Measurements from ENCODE around the gene FXYD2.

FXYD2 gene

DNA sequence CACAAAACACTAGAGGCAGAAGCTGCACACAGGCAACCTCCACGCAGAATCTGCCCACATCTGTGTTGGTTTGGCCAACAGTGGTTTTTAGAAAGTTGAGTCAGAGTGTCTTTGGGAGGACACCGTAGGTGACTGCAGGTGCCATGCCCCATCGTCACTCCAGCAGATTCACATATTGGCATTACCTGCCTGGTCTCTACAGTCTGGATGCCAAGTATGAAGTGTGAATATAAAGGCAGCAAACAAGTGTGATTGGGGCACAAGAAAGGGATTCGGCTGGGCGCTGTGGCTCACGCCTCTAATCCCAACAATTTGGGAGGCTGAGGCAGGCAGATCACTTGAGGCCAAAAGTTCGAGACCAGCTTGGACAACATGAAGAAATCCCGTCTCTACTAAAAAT lies 11.0 kb upstream of the FXYD2 start:
- DNase-seq (ENCODE audit: low spot score) = no peak

DNA sequence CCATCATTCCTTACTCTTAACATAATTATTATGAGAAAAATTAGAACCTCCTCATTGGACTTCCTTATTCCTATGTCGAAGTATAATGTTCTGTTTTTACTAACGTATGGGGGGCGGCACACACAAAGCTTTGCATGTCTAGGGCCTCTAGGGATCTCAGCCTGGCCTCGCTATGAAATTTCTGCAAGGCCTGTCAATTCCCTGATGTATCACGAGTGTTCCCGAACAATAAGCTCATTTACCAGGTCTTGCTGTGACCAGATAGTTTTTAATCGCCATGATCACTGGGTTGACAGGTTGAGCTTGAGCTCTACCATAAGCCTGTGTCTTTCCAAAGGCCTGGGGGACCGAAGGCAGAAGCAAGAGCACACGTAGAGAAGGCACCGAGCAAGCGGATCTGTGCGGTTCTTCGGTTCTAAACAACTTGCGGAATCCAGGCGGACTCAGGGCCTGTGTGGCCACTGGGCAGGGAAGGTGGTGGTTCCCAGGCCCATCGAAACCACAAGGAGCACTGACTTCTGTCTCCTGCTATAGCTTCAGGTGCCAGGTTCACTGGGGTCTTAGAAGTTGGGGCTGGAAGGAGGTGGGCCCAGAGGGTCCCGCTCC lies 10.4 kb upstream of the FXYD2 start:
- no peak for DNase-seq (ENCODE audit: low spot score)

DNA sequence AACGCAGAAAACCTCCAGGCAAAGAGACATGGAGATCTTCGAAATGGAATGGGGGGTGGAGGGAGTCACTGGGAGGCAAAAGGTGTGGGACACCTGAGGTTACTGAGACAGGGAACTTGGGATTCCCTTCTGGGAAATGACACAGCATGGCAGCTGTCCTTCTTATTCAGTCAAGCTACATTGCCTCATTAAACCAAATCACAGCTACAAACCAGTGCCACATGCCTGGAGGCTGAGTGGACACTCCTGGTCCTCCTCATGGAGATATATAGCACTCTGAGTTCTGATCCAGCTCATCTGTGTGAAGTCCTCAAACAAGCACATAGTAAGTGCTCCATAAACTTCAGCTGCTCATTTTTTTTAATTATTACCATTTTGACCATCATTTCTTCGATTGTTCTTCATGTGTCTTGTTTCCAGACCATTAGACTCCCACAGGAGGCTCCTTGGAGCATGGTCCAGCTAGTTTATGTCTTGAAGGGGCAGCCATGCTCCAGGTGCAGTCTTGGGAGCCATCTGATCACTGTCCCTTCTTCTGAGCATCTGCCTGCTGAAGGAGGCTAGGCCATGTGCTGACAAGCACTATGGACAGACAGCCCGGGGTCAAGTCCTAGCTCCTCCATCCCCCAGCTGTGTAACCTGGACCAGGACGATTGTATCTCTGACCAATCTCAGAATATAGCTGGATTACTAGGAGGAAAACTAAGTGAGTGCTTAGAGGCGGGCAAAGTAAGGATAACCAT lies 9.7 kb upstream of the FXYD2 start:
- DNase-seq (ENCODE audit: low spot score) = no peak

DNA sequence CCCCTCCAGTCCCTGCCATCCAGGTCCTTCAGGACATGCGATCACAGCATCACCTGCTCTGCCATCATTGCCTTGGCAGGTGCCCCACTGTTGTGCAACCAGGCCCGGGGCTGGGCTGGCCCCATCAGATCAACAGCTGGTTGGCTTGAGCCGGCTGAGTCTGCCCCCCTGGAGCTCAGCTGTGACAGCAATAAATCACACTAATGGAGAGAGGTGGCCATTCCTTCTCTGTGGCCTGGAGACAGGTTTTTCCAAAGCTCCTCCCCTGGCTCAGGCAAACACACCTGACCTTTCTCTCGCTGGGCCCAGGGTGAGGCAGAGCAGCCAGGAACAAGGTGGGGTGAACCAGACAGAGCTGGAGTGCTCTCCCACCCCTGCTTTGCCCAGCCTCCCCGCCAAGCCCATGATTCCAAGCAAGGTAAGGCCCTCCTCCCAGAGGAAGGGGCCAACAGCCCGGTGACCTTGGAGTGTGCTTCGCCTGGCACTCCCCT lies 8.9 kb upstream of the FXYD2 start:
- DNase-seq (ENCODE audit: low spot score) = no peak

DNA sequence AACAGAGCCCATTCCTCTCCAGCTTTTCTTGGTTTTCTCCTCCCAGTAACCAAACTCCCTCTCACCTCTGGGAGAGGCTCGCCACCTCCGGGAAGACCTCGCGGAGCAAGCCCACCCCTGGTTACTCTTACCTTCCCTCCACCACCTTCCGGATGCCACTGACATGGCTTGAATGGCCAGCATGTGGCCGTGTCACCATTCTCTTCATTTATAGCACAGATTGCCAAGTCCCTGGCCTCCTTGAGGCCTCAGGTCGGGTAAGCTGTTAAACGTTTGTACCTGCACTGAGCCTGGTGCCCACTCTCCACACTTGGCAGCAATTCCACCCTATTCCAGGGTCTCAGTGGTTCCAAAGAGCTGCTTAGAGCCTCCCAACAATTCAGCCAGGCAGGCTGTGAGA lies 8.0 kb upstream of the FXYD2 start:
- no peak for DNase-seq (ENCODE audit: low spot score)

DNA sequence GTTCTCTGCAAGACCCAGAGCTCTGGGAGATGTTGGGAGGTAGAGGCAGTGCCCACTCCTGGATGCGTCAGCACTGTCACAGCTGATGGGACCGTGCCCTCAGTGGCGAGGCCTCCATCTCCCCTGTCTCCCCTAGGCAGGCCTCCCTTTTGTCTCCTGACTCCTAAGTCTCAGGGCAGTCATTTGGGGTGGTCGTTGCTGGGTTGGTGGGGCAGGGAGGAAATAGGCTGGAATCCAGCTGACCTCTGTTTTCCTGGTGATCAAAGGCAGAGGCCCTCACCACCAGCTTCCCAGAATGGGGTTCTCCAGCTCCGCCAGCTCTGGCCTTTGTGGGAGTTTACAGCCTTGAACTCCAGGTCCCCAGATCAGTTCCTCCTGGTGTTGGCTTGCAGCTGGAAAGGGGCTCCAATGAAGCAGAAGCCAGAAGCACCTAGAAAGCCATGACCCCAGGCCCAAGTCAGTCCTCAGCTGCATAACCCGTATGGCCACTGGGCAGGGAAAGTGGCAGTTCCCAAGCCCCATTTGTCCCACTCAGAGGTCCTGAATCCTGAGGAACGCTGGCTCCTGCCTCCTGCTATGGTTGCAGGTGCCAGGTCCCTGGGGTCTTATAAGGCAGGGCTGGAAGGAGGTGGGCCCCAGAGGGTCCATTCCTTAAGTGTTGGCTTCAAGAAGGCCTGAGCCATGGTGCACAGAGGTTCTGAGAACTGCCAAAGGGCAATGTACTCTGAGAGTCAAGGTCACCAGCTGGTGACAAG lies 7.3 kb upstream of the FXYD2 start:
- DNase-seq (ENCODE audit: low spot score) = no peak

DNA sequence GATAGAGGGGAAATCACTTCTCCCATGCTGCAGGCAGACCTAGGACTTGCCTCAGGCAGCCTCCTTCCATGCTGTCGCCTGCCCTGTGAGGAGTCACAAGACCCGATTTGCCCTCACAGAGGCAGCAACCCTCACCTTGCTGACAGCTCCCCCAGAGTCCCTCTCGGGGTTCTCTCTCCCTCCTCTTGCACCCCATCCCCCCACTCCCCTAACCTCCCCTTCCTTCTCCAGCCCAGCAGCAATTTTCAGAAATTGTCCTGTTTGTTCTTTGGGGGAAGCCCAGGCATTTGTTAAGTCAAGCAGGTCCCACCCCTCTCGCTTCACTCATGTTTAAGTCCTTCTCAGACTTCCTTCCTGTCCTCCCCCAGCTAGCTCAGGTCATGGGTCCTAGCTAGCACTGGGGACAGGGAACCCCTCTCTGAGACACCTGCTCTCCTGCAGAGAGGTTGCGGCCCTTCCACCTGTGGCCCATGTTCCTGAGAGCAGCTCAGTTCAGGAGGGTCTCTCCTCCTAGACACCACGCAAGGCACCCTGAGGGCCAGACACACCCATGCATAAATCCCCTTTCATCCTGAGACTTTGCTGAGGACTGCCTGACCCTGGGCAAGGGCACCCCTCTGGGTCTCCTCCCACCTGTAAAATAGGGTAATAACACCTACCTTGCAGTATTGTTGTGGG lies 6.3 kb upstream of the FXYD2 start:
- no peak for DNase-seq (ENCODE audit: low spot score)

DNA sequence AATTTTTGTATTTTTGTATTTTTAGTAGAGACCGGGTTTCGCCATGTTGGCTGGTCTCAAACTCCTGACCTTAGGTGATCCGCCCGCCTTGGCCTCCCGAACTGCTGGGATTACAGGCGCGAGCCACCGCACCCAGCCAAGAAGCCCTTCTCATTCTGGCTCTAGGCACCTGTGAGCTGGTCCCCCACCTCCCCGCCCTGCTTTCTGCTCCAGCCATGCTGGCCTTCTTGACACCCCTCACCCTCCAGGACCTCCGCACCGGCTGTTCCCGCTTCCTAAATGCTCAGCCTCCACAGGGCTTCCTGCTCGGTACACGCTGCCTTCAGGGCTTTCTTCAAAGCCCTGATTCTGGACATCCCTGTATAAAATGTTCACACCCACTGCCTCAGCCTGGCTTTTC lies 5.5 kb upstream of the FXYD2 start:
- no peak for DNase-seq (ENCODE audit: low spot score)

DNA sequence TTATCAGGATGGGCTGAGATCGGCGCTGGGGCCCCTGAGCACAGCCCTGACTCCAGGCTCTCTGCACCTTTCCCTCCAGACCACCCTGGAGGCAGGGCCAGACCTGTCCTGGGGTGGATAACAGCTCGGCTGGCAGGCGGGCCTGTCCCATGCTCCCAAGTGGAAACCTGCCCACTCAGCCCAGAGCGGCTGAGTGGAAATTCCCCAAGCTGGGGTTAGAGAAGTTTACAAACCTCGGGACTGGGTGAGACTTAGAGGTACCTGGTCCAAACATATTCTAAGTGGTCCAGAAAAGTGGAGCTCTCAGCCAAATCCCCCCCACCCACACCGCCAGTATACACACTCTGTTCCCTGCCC lies 4.8 kb upstream of the FXYD2 start:
- DNase-seq (ENCODE audit: low spot score) = no peak

DNA sequence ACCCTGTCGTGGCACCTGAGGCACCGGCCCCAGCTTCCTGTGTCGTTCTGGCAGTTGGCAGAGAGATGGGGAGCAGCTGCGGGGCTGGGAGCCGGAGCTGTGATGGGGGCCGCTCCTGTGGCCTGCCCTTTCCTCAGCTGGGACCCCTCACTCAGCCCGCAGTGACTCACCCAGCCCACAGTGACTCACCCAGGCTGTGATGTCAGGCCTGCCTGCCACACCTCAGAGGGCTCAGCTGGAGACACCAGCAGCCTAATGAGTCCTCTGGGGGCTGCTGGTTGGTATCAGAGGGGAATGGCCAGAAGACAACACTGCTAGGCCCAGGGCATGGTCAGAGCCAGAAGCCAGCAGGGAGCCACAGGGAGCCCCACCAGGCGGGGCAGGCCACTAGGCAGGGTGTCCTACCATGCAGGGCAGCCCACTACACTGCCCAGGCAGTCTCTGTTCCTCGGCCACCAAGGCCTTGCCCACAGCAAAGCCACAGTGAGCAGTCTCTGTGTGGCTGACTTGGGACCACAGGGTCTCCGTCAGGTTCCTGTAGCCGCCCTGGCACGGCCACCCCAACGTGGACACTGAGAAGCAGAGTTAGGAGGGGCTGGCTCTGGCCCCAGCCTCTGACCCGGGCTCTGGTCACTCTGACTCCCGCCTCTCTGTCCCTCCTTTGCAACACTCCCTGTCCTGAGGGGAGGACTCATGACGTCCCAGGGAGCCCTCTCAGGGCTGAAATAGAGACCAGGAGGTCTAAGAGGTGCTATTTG lies 4.2 kb upstream of the FXYD2 start:
- no peak for DNase-seq (ENCODE audit: low spot score)

DNA sequence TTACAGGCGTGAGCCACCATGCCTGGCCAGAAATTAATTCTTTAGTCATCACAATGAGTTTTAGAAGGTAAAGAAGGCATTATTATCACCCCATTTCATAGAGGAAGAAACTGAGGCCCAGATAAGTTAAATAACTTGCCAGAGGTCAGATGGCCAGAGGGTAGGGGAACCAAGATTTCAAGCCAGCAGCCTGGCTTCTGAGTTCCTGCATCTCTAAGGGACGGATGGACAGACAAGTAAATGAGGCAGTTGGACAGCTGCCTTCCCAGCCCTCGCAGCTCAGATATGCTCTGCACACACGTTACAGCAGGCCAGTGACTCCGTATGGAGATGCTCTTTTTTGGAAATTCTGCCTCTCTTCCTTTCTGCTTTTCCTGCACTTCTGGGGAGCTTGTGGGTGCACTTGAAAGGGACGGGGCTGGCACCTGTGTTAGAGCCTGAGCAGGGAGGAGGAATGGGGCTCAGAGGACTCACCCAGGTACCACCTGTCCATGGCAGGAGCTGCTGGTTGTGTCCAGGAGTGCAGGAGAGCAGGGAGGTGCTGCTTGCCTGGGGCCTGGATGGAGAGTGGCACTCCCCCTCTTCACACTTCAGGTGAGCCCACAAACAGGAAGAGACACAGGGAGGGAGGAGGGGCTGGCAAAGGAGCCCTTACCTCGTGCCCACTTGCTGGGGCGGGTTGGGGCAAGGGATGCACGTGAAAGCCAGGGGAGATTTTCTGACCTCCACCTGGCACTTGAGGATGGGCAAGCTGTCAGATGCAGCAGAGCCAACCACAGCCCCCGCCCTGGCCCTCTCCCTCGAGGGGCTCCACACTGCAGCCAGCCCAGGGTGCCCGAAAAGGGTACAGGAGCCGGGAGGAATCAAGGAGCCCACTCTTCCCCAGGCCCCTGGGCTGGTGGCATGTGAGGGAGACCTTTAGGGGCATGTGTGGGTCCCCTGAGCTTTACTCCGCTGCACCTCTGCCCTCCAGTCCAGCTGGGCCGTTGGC lies 3.3 kb upstream of the FXYD2 start:
- DNase-seq (ENCODE audit: low spot score) = no peak

DNA sequence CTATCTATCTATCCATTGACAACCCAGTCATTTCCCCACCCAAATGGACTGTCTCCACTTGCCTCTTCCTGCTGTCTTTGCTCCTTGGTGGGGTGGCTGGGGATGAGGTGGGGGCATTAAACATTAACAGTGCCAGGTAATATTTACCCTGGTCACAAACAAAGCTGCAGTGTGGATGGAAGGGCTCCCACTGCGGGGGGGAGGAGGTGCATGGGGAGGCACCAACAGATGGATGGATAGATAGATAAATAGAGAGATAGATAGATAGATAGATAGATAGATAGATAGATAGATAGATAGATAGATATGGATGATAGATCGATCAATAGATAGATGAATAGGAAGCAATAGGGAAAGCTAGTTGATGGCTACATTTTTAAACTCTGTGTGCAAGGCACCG lies 2.3 kb upstream of the FXYD2 start:
- no peak for DNase-seq (ENCODE audit: low spot score)

DNA sequence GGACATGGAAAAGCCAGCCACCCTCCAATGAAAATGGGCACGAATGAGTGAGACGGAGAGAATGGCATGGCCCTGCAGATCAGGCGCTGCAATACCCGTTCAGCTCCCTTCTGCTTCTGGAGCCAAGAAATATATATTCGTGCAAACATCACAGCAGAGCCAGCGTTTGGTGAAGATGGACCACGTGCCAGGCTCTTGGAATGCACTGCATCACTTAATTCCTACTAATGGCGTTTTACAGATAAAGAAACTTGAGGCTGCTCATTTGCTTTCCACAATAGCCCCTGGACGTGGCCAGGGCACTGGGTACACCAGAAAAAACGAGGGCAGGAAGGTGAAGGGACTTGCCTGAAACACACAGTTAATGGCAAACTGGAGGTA lies 1.6 kb upstream of the FXYD2 start:
- no peak for DNase-seq (ENCODE audit: low spot score)

DNA sequence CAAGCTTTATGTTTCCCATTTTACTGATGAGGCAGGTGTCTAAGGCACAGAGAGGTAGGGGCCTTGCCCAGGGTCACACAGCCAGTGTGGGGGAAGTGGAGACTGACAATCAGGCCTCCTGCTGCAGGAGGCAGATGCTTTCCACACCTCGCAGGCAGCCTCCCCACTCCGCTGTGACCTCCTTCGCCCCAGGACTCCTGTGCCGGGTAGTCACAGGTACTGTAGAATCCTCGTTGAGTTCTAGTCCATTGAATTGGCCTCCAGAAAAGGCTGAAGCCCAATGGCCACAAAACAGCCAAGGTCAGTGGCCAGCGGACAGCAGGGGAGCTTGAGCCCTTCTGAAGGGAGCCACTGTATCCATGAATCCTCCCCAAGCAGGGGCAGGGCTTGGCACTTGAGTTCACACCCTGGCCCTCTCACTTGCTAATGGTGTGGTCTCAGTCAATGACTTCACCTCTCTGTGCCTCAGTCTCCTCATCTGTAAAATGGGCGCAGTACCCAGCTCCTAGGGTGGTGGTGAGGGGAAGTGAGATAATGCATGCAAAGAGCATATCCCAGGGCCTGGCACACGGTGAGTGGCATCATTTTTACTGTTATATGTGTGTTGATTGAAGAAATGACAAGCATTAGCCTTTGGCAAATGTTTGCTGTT lies 1.1 kb upstream of the FXYD2 start:
- no peak for DNase-seq (ENCODE audit: low spot score)

DNA sequence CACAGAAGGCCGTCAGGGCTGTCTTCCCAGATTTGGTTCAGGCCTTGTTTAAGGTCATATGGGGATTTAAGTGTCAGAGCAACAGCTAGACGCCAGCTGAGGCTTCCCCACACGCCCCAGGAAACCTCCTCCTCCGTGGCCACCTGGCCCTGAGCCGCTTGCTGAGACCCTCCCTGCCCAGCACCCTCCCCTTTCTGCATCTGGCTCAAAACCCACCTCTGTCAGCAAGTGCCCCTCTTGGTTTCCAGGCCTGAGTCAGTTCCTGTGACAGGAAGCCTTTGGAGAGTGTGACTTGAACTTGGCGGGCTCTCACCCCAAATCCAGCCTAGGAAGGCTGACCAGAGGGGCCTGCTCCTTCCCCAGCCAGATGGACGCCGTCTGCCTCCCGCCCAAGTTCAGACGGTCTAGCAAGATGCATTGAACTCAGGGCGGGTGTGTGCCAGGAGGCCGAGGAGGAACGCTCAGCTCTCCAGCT lies 561 bp downstream of the FXYD2 start:
- DNase-seq (ENCODE audit: low spot score) = no peak

DNA sequence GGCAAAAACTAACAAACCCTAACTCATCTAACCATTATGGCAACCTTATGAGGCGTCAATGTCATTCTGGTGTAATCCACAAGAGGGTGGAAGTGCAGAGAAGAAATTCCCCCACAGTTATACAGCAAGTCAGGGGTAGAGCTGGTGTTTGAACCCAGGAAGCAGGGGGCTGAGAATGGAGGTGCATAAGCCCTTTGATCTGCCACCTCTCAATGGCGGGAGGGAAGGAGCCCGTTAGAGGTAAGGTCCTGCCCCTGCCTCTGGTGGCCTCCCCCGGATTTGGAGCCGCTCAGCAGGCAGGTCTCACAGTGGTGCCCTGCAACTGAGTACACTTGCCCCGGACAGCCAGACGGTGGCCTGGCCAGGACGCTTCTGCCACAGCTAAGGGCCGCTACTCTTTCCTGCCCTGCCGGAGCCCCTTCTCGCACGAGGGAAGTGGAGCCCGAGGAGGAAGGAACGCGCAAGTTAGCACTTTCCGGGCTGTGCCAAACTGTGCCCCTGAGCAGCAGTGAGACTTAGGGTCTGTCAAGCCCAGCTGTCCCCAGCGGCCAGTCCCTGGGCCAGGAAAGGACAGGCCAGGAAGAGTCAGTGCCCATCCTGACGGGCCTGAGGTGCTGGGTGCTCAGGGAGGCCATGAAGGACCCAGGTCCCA lies 1.1 kb downstream of the FXYD2 start:
- DNase-seq (ENCODE audit: low spot score) = no peak

DNA sequence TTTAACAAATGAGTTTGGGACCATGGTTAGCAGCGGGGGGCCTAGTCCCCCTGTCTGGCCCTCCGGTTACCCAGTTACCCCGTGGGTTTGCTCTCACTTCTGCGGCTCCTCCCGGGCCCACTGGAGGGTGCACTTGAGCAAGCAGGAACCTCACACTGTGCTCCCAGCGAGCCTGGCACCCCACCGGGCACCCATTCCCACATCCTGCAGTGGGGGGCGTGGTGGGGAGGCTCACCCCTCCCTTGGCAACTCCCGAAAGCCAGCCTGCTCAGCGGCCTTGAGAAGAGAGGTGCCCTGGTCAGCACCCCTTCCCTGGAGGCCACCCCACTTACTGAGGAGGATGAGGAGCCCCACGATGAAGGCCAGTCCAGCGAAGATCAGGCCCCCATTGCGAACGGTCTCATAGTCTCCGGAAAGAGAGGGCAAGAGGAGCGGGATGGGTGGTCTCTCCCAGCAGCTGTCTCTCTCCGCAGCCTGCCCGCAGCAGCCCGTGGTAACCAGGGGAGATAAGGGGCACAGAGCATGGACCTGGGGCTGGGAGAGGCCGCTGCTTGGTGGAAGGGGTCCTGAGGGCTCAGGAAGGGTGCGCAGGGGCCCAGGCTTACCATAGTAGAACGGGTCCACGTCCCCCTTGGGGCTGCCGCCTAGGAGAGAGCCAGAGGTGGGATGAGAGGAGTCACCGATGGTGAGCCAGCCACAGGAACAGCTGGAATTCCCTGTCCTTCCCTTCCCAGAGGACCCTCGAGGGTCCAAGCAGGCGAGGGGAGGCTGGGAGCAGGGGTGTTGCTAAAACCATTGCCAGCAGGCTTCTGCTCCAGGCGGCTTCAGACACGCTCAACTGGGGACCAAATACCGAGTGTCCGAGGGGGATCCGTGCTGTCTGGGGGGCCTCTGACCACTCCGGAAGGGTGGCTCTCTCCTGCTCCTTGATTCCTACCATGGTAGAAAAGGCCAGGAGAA lies 2.2 kb downstream of the FXYD2 start:
- DNase-seq (ENCODE audit: low spot score) = no peak

DNA sequence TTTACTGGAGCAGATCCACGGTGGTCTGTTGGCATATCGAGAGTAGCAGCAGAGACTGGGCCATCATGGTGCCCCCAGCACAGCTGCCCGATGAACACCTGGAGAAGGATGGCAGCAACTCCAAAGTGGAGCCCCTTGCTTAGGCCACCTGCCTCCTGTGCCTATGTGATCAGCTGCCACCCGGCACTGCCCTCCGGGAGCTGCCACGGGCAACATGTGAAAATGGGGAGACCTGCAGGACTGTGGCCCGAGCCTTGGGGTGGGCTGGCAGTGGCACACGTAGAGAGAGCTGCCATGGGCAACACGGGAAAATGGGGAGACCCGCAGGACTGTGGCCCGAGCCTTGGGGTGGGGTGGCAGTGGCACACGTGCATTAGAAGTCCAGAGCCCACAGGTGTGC lies 3.1 kb downstream of the FXYD2 start:
- no peak for DNase-seq (ENCODE audit: low spot score)
